Fibroblast of skin of left biceps (primary cell): ENCODE measurements around the gene NKPD1.

ENCODE experiments used
- DNase-seq, 2 experiments: peaks; one replicate each; pipeline ENCODE4 v3.0.0-alpha.2; 2013; ENCODE audit warnings: low read depth in 2 of 2

NKPD1 gene

DNA sequence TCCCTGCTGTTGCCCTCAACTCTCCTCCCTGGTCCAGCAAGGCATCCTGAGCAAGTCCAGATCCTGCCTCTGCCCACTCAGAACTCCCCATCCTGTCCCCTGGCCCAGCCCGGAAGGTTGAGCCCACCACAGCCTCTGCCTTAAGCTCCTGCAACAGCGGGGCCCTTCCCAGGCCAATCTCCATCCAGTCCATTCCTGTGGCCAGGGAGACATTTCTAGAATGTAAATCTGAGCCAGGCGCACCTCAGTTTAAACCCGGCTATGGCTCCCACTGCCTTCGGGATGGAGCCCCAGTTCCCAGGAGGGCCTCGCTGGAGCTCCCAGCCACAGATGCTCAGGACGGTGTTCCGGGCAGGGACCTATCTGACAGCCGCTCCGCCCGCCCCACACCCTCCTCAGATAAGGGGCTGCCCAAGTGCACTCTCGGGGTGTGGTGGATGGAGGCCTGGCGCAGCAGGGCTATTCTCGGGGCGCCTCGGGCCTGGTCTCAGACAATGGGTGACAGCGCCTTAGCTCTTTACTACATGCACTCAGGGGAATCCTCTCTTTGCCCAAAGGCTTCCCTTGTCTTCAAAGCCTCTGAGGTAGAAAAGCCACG is 11.9 kb upstream of the NKPD1 start:
- no peak for DNase-seq

GRCh38 chr19:45172173-45172572 is 11.4 kb upstream of the NKPD1 start:
- DNase-seq, result no peak

DNA sequence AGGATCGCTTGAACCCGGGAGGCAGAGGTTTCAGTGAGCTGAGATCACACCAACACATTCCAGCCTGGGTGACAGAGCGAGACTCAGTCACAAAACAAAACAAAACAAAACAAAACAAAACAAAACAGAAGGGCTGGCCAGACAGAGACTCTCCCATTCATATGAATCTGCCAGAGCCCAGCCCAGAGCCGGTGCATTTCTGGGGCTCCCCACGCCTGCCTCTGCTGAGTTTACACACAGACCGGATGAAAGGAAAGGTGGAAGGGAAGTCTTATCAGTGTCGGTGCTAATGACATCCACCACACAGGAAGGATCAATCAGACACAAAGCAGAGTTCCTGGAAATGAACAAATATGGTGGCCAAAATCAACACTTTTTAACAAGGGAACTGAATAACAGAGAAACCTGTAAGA is 10.4 kb upstream of the NKPD1 start:
- DNase-seq, result no peak

DNA sequence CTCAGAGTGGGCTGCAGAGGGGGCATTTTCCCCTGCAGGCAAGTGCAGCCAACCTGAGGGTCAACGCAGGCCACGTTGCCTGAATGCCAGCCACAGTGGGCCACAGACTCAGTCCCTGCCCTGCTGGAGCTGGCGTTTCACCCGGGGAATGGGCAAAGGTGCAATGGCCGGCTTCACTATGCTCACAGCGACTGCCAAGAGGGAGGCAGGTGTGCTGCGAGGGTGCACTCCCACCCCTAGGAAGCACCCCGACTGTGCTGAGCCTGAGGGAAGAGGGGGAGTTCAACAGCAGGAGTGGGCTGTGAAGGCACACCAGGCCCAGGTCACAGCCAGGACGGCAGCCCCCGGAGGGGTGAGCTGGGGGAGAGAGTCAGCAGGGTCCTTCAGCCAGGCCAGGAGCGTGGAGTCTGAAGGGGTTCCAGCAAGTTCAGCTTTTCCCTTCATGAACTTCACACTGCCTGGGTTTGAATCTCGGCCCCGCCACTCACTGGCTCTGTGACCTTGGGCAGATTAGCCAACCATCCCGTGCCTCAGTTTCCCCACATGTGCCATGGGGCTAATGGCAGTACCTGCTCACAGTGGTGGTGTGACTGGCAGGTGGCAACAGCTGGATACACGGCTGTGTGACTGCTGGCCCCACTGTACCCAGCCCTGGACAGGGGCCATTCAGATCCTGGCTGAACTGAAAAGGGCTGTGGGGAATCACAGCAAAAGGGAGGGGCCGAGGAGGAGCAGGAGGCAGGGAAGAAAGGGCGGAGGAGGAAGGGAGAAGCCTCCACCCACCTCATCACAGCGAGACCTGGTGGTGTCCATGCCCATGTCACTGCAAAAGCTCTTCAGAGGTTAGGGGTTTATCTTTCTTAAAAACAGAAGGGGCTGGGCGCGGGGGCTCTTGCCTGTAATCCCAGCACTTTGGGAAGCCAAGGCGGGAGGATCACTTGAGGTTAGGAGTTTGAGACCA is 9.6 kb upstream of the NKPD1 start:
- no peak for DNase-seq

DNA sequence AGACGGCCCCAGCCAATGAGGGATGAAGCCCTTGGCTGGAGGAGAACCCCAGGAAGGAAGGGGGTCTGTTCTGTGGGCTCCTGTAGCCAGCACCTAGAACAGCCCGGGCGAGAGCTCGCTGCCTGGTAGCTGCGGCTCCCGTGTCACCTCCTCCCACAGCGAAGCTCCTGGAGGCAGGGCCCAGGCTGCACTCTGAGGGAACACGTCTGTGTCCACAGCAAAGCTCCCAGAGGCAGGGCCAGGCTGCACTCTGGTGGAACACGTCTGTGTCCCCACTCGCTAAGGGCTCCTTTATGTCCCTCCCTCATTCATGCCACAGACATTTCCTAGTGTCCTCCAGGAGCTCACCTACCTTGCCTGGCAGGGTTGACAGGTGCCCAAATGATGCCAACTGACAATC is 8.8 kb upstream of the NKPD1 start:
- no peak for DNase-seq

DNA sequence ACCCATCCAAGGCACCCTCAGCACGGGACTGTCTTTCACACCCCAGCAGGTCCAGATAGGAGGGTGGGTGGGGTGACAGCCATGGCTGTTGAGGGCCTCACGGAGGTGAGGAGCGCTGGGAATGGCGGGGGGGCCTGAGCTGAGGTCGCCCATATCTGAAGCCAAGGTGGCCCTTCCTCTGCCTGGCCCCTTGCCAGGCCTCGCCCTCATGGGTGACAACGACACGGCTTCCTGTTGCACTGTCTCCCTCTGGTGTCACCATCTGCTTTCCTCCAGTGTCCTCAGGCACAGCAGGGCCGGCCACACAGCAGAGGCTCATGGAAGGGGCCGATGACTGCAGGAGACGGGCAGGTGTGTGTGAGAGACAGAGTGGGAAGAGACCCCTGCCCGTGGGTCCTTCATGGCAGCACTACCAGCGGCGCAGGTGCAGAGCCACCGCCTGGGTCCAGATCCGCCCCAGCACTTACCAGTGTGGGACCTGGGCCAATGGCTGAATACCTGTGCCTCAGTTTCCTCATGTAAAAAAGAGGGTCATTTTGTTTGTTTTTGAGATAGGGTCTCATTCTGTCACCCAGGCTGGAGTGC is 8.1 kb upstream of the NKPD1 start:
- DNase-seq, result no peak

- DNase-seq, result no peak
These were observed 6.0 kb upstream of the NKPD1 start for GRCh38 chr19:45166723-45167252.

- no peak for DNase-seq
These were observed 4.0 kb upstream of the NKPD1 start for GRCh38 chr19:45164577-45165335.

GRCh38 chr19:45163751-45164460 is 3.1 kb upstream of the NKPD1 start:
- no peak for DNase-seq

DNA sequence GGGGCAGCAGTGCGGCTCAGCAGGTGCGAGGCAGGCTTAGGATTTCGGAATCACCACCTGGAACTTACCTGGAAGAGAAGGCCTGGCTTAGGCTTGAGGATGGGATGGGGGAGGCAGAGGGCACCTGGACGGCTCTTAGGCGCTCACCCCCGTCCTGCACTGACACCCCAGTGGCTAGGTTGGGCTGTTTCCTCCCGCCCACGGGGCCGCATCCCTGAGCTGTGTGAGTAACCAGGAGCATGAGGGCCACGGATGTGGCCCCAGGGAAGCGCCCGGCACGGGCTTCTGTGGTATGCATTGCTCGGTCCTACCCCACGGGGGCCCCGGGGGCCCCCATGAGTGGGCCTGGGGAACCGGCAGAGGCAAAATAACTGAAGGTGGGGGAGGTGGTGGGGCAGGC is 2.4 kb upstream of the NKPD1 start:
- no peak for DNase-seq

DNA sequence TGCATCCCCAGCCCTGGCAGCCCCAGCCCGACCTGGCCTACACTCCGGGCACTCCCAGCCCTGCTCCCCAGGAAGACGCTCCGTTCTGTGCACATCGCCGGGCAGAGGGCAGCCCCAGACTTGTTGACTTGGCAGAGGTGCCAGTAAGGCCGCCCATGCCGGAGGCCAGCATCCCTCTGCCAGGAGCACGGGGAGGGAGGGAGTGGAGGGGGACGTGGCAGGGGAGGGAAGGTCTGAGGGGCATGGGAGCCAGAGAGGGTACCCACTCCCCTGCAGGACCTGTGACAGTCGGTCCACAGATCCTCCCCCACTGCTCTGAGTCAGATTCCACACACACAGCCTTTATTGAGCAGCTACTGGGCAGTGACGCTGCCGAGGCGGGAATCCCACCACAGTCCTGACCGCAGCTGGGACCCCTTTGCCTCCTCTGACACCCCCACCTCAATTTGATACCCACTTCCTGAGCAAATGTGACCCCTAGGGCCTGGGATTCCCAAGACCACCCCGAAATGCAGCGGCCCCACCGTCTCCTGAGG is 1.9 kb upstream of the NKPD1 start:
- DNase-seq, result no peak

DNA sequence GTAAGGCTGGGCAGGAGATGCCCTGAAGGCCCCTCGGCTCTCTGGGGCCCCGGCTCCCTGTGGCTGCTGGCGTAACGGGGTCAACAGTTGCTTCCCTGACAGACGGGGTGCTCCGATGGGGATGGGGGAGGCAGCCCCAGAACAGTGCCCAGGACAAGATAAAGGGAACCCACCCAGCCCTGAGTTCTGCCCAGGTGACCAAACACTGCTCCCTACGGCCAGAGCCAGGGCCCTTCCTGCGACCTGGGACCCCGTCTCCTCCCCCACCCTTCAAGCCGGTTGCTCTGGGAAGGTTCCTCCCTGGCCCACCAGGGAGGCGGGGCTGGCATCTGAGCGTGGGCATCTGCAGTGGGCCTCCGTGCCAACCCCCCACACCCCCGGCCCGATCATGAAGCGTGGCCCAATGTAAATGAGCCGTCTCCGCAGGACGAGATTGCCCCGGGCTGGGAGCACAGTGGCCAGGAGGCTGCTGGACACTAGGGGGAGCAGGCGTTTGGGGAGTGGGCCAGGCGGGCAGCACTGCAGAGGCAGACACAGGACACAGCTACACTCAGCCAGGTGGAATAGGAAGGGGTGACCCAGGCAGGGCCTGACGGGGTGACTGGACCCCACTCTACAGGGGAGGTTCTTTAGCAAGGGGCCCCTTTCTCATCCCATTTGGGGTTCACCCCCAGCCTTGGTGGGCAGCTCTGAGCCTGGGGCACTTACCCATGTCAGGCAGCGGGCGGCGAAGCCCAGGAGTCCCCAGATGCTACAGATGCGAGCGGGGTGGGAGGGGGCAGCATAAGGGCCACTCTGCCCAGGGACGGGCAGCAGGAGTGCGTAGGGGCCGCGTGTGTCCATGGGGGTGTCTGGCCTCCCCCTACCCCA is 1.2 kb upstream of the NKPD1 start:
- no peak for DNase-seq

DNA sequence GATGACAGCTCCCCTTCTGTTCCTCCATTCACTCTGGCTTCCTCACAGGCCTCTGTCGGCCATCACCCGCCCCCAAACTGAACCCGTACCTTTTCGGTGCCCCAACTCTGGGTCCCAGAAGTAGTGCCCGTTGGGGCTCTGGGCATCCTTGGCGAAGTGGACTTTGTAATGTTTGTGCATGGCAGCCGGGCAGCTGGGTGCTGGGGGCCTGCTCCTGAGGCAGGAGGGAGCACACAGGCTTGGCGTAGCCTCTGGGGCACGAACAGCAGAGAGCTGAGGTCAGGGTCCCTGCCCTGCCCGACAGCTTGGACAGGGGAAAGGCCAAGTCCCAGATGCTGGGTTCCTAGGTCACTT is 834 bp downstream of the NKPD1 start:
- DNase-seq, result no peak

DNA sequence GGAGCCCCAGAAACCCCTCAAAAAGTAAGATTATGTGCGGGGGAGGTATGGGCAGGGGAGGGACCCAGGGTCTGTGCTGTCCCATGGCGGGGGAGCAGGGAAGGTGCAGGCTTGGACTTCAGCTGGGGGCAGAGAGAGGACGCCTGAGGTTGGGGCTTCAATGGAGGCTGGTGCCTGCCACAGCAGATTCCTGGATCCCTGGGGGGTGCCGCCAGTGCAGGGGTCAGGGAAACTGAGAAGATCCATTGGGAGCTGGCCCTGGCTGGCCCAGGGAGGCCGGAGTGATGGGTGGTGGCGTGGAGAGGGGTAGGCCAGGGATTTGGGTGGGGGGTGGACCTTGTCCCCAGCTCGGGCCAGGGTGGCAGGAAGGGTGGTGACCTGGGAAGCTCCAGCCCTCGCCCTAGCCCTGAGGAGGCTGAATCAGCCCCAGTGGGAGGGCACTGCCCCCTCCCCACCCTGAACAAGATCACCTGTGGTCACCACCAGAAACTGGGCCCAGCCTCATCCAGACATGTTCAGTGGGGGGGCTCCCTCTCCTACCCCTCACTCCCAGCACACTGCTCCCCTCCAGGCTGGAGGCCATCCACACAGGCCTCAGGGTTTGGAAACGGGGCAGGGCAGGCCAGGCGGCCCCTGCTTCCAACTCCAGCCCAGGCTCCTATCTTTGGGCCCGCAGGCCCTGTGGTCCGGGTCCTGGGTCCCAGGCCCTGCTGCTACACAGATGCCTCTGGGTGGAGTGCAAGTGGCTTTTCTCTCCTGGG is 1.4 kb downstream of the NKPD1 start:
- DNase-seq, result no peak

GRCh38 chr19:45158503-45159209 is 2.1 kb downstream of the NKPD1 start:
- no peak for DNase-seq

GRCh38 chr19:45156751-45157150 is 4.0 kb downstream of the NKPD1 start:
- no peak for DNase-seq

DNA sequence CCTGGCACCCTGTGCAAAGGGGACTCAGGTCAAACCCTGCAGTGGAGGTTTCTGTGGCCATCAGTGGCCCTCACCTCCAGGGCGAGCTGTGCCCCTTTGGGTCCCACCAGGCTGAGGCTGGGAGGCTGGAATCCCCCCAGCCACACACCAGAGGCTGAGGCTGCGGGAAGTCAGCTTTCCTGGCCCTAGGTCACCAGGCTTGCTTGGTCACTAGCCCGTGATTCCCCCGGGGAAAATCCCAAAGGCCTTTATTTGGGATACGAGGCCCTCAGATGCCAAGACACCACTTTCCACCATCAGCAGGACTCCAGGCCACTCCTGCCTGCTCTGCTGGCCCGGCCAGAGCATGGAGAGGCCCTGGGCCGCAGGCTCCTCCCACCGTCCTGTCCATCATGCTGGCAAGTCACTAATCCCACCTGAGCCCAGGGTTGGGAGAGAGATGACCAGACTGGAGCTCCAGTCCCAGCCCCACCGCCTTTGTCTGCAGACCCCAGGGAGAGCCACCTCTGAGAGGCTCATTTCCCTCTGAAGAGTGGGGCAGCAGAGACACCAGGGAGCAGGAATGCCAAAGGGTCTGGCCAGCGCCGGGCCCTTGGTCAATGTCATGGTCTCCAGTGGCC is 4.7 kb downstream of the NKPD1 start:
- DNase-seq, result no peak
